Measurements from ENCODE around the gene LYSMD2. TPM values are rescaled to one million over a fixed set of nuclear protein-coding genes. Genes with fewer than 3 reads are reported as not detected.

Gene LYSMD2
- total RNA-seq, 1 donor from 2014 or later = 7.7 TPM

DNA sequence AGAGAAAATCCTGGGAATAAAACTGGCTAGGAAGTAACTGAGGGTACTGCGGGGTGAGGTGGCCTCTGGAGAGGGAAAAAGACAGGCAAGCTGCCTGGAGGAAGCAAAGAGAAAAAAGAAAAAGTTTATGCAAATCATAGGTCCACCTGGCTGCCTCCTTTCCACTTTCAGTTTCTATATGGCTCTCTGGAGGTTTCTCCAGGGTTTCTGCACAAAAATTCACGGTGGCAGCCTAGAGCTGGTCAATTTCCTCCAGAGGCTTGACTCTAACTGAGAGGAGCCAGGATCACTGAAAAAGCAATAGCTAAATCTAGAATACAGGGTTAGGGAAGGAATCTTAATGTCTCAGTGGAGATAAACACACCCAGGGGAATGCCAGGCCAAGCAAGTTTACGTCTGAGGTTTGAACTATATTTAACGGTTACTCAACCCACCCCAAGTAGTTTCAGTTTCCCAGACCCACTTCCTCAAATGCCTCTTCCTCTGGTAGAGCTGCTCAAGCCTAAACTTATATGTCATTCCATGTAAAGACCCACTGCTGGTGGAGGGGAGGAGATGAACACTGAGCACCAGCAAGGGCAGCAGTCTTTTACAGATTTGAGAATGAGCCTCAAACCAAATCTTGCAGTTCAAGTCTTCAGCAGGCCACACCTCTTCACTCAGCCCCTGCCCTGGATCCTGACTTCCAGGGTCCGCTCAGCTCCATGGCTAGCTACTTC lies 5.7 kb downstream of the LYSMD2 start:
- TF ChIP-seq, protein P1, sequence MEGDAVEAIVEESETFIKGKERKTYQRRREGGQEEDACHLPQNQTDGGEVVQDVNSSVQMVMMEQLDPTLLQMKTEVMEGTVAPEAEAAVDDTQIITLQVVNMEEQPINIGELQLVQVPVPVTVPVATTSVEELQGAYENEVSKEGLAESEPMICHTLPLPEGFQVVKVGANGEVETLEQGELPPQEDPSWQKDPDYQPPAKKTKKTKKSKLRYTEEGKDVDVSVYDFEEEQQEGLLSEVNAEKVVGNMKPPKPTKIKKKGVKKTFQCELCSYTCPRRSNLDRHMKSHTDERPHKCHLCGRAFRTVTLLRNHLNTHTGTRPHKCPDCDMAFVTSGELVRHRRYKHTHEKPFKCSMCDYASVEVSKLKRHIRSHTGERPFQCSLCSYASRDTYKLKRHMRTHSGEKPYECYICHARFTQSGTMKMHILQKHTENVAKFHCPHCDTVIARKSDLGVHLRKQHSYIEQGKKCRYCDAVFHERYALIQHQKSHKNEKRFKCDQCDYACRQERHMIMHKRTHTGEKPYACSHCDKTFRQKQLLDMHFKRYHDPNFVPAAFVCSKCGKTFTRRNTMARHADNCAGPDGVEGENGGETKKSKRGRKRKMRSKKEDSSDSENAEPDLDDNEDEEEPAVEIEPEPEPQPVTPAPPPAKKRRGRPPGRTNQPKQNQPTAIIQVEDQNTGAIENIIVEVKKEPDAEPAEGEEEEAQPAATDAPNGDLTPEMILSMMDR (IDR thresholded peaks at IDR 0.05; ENCODE audit: insufficient read depth, low read length, poor library complexity, severe bottlenecking) = no peak
- Histone ChIP-seq H3K4me3 (ENCODE audit: low read depth, low read length) (no peak overlapping the region), H3K36me3 (ENCODE audit: control insufficient read depth, insufficient read depth, low read length) (no peaks in the 10 kb centered on the region), H3K27me3 (ENCODE audit: control insufficient read depth, insufficient read depth, low read length) (no peaks in the 10 kb centered on the region)
- no peak for DNase-seq (ENCODE audit: low read depth)

DNA sequence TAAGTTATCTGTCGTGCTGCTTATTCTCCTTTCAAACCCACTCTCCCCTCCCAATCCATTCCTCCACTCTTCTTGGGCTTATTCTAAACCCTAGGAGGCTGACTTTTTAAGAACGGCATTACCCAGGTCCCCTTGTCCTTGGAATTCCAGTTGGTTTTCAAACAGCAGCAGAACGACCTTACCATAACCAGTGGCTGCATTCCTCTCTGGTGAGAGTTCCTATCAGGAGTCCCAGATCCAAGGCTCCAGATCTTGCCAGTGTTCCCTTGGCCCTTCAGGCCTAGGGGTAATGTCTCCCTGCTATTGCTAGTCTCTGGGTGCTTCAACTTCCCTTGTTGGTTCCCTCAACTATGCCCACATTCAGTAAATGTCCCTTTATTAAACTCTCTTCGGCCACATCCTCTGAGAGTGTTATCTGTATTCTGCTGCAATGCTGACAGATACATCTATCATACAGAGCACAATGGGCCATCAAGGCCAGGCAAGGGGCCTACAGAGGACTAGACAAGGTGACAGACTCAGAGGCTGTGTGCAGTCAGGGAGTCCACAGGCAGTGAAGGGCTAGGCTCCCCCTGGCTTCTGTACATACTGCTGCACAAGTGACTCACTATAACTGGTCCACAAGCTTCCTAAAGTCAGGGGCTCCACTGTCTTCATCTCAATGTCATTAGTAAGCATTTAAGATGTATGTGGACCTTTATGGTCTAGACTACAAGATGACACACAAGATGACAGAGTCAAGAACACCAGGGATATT lies 10.1 kb downstream of the LYSMD2 start:
- Histone ChIP-seq H3K27me3 (ENCODE audit: control insufficient read depth, insufficient read depth, low read length) (no peaks in the 10 kb centered on the region), H3K4me3 (ENCODE audit: low read depth, low read length) (no peak overlapping the region), H3K36me3 (ENCODE audit: control insufficient read depth, insufficient read depth, low read length) (no peaks in the 10 kb centered on the region)
- DNase-seq (ENCODE audit: low read depth) = no peak
- TF ChIP-seq, protein P1 (IDR thresholded peaks at IDR 0.05; ENCODE audit: insufficient read depth, low read length, poor library complexity, severe bottlenecking) = peak; percentile 42

DNA sequence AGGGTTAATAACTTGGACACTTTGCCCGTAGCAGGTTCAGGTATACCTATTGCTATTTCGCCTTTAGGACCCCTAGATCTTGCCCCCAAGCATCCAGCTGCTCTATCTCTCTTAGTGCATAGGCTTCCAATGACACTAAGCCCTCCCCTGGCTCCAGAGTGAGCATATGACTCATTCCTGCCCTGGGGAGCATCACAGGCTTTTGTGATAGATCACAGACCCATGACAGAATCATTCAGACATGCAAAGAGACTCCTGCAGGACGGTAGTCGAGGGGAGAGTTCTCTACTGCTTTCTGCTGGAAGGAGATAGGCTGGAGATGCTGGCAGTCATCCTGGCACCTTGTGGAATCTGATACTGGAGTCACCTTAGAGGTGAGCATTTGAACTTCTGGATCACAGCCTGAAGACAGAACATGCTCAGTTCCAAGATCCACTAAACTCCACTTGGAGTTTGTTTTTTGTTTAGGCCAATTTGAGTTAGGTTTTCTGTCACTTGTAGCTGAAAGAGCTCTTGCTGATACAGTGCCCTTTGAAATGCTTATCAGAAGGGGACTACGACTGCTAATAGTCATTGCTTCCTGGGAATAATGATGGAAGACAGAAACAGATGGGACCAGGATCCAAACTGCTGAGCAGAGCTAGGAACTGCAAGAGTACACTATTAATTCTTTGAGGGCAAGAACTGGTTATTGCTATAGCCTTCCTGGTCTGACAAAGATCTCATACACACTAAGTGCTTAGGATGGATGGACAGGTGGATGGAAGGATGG lies 11.0 kb downstream of the LYSMD2 start:
- H3K4me3 ChIP-seq (ENCODE audit: low read depth, low read length) = no peak overlapping the region
- DNase-seq (ENCODE audit: low read depth) = peak; percentile 76
- no peaks in the 10 kb centered on the region for H3K36me3 ChIP-seq (ENCODE audit: control insufficient read depth, insufficient read depth, low read length)
- no peaks in the 10 kb centered on the region for H3K27me3 ChIP-seq (ENCODE audit: control insufficient read depth, insufficient read depth, low read length)
- TF ChIP-seq, protein P1 (IDR thresholded peaks at IDR 0.05; ENCODE audit: insufficient read depth, low read length, poor library complexity, severe bottlenecking) = no peak

DNA sequence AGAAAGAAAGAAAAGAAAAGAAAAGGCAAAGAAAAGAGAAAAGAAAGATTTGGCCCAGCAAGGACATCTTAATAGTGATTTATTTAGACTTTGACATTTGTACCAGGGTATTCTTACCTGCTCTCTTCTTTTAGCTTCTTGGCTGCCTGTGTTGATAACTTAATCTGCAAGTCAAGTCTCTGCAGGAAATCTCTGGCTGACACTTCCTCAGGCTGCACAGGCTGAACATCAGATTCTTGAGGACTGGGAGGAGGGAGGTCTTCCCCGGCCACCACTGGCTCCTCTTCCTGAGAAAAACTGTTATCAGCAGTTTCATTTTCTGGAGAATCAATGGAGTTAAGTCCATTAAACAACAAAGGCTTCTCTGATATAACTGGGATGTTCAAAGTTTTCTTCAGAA lies 12.8 kb downstream of the LYSMD2 start:
- TF ChIP-seq, protein P1 (IDR thresholded peaks at IDR 0.05; ENCODE audit: insufficient read depth, low read length, poor library complexity, severe bottlenecking) = no peak
- Histone ChIP-seq H3K36me3 (ENCODE audit: control insufficient read depth, insufficient read depth, low read length) (no peaks in the 10 kb centered on the region), H3K4me3 (ENCODE audit: low read depth, low read length) (no peak overlapping the region), H3K27me3 (ENCODE audit: control insufficient read depth, insufficient read depth, low read length) (no peaks in the 10 kb centered on the region)
- DNase-seq (ENCODE audit: low read depth) = no peak

DNA sequence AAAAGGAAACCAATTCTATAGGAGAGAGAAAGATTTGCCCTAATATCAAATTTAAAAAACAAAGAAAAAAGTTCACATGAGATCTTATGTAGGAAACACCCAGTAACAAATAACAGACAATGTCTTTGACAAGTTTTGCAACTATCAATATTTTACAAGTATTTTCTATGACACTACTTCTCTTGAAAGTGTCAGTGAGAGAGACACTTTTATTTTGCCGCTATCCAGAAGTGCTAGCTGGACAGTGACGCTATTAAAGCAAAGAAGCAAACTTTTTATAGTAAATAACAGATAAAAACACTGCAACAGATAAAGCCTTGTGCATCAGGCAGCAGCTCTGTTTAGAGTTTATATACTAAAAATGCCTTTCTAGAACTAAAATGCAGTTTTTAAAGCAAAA lies 13.3 kb downstream of the LYSMD2 start:
- Histone ChIP-seq H3K36me3 (ENCODE audit: control insufficient read depth, insufficient read depth, low read length) (no peaks in the 10 kb centered on the region), H3K4me3 (ENCODE audit: low read depth, low read length) (no peak overlapping the region), H3K27me3 (ENCODE audit: control insufficient read depth, insufficient read depth, low read length) (no peaks in the 10 kb centered on the region)
- TF ChIP-seq, protein P1 (IDR thresholded peaks at IDR 0.05; ENCODE audit: insufficient read depth, low read length, poor library complexity, severe bottlenecking) = no peak
- DNase-seq (ENCODE audit: low read depth) = no peak
